ENCODE results near the gene NAXD.

DNA sequence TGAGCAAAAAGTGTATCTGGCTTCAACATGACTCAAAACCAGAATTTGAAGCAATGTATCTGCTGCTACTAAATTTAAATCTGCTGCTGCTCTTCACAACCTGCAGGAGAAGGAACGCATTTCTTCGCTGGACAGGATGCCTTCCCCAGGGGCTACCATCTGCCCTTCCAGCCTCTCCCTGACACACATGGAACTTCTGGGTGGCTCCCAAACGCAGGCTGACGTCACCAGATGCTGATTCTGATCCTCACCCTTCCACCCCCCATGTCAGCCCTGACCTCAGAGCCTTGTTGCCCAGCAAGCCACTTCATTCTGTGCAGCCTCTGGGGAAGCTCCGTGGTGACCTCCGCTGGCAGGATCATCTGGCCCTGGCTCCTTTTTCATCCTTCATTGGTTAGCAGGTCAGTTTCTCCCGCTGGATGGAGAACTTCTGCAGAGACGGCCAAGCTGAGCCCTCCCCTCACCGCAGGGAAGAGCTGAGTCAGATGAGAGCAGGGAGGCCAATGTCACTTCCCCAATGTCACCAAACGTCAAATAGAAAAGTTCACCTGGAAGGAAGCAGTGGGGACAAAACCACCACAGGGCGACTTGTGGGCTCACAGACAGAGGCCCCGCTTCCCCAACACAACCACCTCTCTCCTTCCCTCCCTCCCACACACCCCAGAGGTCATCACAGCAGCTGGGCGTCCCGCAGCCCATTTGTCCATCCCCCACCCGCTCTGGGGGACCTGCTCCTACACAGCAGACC lies 39.8 kb upstream of the NAXD start:
- TF ChIP-seq, protein P1, sequence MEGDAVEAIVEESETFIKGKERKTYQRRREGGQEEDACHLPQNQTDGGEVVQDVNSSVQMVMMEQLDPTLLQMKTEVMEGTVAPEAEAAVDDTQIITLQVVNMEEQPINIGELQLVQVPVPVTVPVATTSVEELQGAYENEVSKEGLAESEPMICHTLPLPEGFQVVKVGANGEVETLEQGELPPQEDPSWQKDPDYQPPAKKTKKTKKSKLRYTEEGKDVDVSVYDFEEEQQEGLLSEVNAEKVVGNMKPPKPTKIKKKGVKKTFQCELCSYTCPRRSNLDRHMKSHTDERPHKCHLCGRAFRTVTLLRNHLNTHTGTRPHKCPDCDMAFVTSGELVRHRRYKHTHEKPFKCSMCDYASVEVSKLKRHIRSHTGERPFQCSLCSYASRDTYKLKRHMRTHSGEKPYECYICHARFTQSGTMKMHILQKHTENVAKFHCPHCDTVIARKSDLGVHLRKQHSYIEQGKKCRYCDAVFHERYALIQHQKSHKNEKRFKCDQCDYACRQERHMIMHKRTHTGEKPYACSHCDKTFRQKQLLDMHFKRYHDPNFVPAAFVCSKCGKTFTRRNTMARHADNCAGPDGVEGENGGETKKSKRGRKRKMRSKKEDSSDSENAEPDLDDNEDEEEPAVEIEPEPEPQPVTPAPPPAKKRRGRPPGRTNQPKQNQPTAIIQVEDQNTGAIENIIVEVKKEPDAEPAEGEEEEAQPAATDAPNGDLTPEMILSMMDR (conservative IDR thresholded peaks at IDR 0.05; ENCODE audit: low read depth, low read length): no peak
- TF ChIP-seq EZH2phosphoT487 (IDR thresholded peaks at IDR 0.05; ENCODE audit: borderline replicate concordance, low read length): no peak
